Muscle layer of duodenum (tissue), 2 donors: ENCODE data around the gene TMCO2.

Experiments used
- H3K27ac ChIP-seq: one replicate; pipeline ENCODE4 v1.7.0; 2013; ENCODE audit warnings: mild to moderate bottlenecking, low read length
- H3K27me3 ChIP-seq: one replicate; pipeline ENCODE4 v1.7.0; 2013; ENCODE audit warnings: low read depth, mild to moderate bottlenecking, control low read depth, low read length
- H3K36me3 ChIP-seq, 2 donors: one replicate each; pipeline ENCODE4 v1.7.0; 2013; ENCODE audit warnings: low read length in 2 of 2, control low read depth in 1 of 2, mild to moderate bottlenecking in 1 of 2; ENCODE audit not compliant: insufficient read depth in 2 of 2, control insufficient read depth in 1 of 2
- H3K4me1 ChIP-seq, 2 donors: one replicate each; pipeline ENCODE4 v1.7.0; 2013; ENCODE audit warnings: low read length in 2 of 2, mild to moderate bottlenecking in 2 of 2, control low read depth in 1 of 2, moderate library complexity in 1 of 2; ENCODE audit not compliant: insufficient read depth in 2 of 2, control insufficient read depth in 1 of 2
- H3K4me3 ChIP-seq, 2 donors: one replicate each; pipeline ENCODE4 v1.7.0; 2013; ENCODE audit warnings: low read length in 2 of 2, low read depth in 1 of 2, mild to moderate bottlenecking in 1 of 2
- H3K9me3 ChIP-seq, 2 donors: one replicate each; pipeline ENCODE4 v1.7.0; 2013; ENCODE audit warnings: low read length in 2 of 2, control low read depth in 1 of 2, mild to moderate bottlenecking in 1 of 2; ENCODE audit not compliant: control insufficient read depth in 1 of 2
- donor health status: healthy.

TMCO2 gene

GRCh38 chr1:40240390-40240789, 7.3 kb upstream of the TMCO2 start:
- H3K9me3 ChIP-seq: no peaks in the 10 kb centered on the region
- no peaks in the 10 kb centered on the region for H3K4me1 ChIP-seq
- no peaks in the 10 kb centered on the region for H3K27me3 ChIP-seq
- no peak overlapping the region for H3K4me3 ChIP-seq
- H3K36me3 ChIP-seq: peaks cover 33 to 35% of the 10 kb centered on the region in 2 donors
- no peak overlapping the region for H3K27ac ChIP-seq

GRCh38 chr1:40241362-40241761, 6.4 kb upstream of the TMCO2 start:
- Histone ChIP-seq H3K27me3 (no peaks in the 10 kb centered on the region), H3K4me1 (no peaks in the 10 kb centered on the region), H3K36me3 (peaks cover 24 to 25% of the 10 kb centered on the region in 2 donors), H3K9me3 (no peaks in the 10 kb centered on the region), H3K27ac (no peak overlapping the region), H3K4me3 (no peak overlapping the region)

DNA sequence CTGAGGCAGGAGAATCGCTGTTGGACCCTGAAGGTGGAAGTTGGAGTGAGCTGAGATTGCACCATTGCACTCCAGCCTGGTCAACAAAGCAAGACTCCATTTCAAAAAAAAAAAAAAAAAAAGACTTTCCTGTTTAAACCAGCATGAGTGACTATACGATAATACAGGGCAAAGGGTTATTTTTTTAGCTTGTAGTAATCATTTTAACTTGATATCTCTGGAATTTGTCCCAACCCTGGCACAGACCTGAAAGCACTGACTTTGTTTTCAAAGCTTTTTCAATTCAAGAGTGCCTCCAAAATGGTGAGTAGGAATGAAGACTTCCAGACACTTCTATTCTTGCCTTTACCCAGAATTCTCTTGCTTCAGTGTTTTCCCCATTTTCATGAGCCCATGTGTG, 4.4 kb upstream of the TMCO2 start:
- Histone ChIP-seq H3K4me1 (no peaks in the 10 kb centered on the region), H3K9me3 (no peaks in the 10 kb centered on the region), H3K27me3 (no peaks in the 10 kb centered on the region), H3K36me3 (peaks cover 4 to 8% of the 10 kb centered on the region in 2 donors), H3K4me3 (no peak overlapping the region), H3K27ac (no peak overlapping the region)

DNA sequence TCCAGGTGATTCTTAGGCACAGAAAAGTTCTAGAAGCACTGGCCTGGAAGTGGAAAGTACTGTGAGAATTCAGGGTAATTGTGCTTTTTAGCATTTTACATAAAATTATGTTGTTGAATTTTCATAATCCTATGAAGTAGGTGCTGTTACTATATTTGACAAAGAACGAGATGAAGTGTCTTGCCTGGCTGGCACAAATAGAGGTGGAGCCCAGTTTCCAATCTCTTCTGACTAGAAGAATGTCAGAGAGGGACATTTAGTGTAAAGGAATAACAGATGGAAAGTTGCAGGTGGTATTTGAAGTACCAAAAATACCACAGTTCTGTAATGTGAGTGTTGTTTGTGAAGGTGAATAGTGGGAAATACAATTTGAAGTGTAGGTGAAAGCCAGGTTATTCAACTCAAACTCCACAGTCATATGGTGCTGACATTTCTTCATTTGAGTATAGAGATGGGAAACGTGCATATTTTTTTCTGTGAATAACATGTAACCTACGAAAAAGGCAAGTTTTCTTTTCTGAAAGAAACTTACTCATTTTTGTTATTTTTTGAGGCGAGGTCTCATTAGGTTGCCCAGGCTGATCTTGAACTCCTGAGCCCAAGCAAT, 3.5 kb upstream of the TMCO2 start:
- Histone ChIP-seq H3K27me3 (no peaks in the 10 kb centered on the region), H3K4me1 (no peaks in the 10 kb centered on the region), H3K4me3 (no peak overlapping the region), H3K9me3 (no peaks in the 10 kb centered on the region), H3K36me3 (peaks cover 0 to 4% of the 10 kb centered on the region in 2 donors), H3K27ac (no peak overlapping the region)

- Histone ChIP-seq H3K36me3 (no peaks in the 10 kb centered on the region), H3K27ac (no peak overlapping the region), H3K27me3 (no peaks in the 10 kb centered on the region), H3K4me3 (no peak overlapping the region), H3K9me3 (no peaks in the 10 kb centered on the region), H3K4me1 (no peaks in the 10 kb centered on the region)
Measured at GRCh38 chr1:40245686-40246085, 2.1 kb upstream of the TMCO2 start.

- no peaks in the 10 kb centered on the region for H3K27me3 ChIP-seq
- H3K4me3 ChIP-seq: no peak overlapping the region
- no peaks in the 10 kb centered on the region for H3K9me3 ChIP-seq
- no peaks in the 10 kb centered on the region for H3K4me1 ChIP-seq
- H3K27ac ChIP-seq: no peak overlapping the region
- no peaks in the 10 kb centered on the region for H3K36me3 ChIP-seq
Measured at GRCh38 chr1:40248412-40248811, 675 bp downstream of the TMCO2 start.

- Histone ChIP-seq H3K4me3 (no peak overlapping the region), H3K27me3 (no peaks in the 10 kb centered on the region), H3K27ac (no peak overlapping the region), H3K36me3 (no peaks in the 10 kb centered on the region), H3K4me1 (peaks cover 0 to 13% of the 10 kb centered on the region in 2 donors), H3K9me3 (no peaks in the 10 kb centered on the region)
Measured at GRCh38 chr1:40251456-40251855, 3.7 kb downstream of the TMCO2 start.

GRCh38 chr1:40252601-40253000, 4.9 kb downstream of the TMCO2 start:
- no peaks in the 10 kb centered on the region for H3K27me3 ChIP-seq
- no peak overlapping the region for H3K4me3 ChIP-seq
- peaks cover 4 to 19% of the 10 kb centered on the region in 2 donors for H3K4me1 ChIP-seq
- H3K36me3 ChIP-seq: no peaks in the 10 kb centered on the region
- no peaks in the 10 kb centered on the region for H3K9me3 ChIP-seq
- no peak overlapping the region for H3K27ac ChIP-seq

- no peaks in the 10 kb centered on the region for H3K27me3 ChIP-seq
- no peak overlapping the region for H3K4me3 ChIP-seq
- no peak overlapping the region for H3K27ac ChIP-seq
- no peaks in the 10 kb centered on the region for H3K9me3 ChIP-seq
- peaks cover 1 to 3% of the 10 kb centered on the region in 2 donors for H3K36me3 ChIP-seq
- H3K4me1 ChIP-seq: peaks cover 4 to 29% of the 10 kb centered on the region in 2 donors
Measured at GRCh38 chr1:40255231-40255630, 7.5 kb downstream of the TMCO2 start.

- Histone ChIP-seq H3K36me3 (peaks cover 14 to 16% of the 10 kb centered on the region in 2 donors), H3K9me3 (no peaks in the 10 kb centered on the region), H3K4me1 (peaks cover 4 to 42% of the 10 kb centered on the region in 2 donors), H3K27ac (peak overlapping the region; percentile 100), H3K27me3 (no peaks in the 10 kb centered on the region), H3K4me3 (peak overlapping the region; percentile 96 to 99)
Measured at GRCh38 chr1:40256401-40257084, 8.8 kb downstream of the TMCO2 start.

- peak overlapping the region; percentile 100 for H3K27ac ChIP-seq
- H3K36me3 ChIP-seq: peaks cover 18 to 22% of the 10 kb centered on the region in 2 donors
- H3K4me3 ChIP-seq: peak overlapping the region; percentile 96 to 99
- peaks cover 4 to 42% of the 10 kb centered on the region in 2 donors for H3K4me1 ChIP-seq
- no peaks in the 10 kb centered on the region for H3K27me3 ChIP-seq
- no peaks in the 10 kb centered on the region for H3K9me3 ChIP-seq
Measured at GRCh38 chr1:40257313-40257687, 9.6 kb downstream of the TMCO2 start.
